ENCODE data around the gene SLC25A24. TPM values are rescaled to one million over a fixed set of nuclear protein-coding genes. Genes with fewer than 3 reads are reported as not detected.

SLC25A24 gene
- total RNA-seq, 1 donor from 2014 or later: 55.3 TPM

- Histone ChIP-seq H3K4me2 (ENCODE audit: low read length) (no peak overlapping the region), H2AFZ (ENCODE audit: low read depth, low read length) (no peak overlapping the region), H3K79me2 (ENCODE audit: insufficient read depth, low read length) (no peaks in the 10 kb centered on the region), H3K4me3 (ENCODE audit: insufficient read depth, low read depth, low read length) (no peak overlapping the region), H3K36me3 (ENCODE audit: insufficient read depth, low read length) (no peaks in the 10 kb centered on the region), H3K27me3 (ENCODE audit: insufficient read depth, low read length) (no peaks in the 10 kb centered on the region), H3K9me3 (ENCODE audit: insufficient read depth, low read depth, low read length) (no peaks in the 10 kb centered on the region), H3K4me1 (ENCODE audit: insufficient read depth, low read length) (no peaks in the 10 kb centered on the region), H3K27ac (ENCODE audit: low read depth, low read length) (no peak overlapping the region), H3K9ac (ENCODE audit: low read length) (no peak overlapping the region), H4K20me1 (ENCODE audit: insufficient read depth, low read length) (no peaks in the 10 kb centered on the region)
- H3K27ac Mint-ChIP-seq (ENCODE audit: unreplicated experiment): no peak overlapping the region
- H3K27me3 Mint-ChIP-seq (ENCODE audit: low read depth, unreplicated experiment): no peaks in the 10 kb centered on the region
- peaks cover 2% of the 10 kb centered on the region for H3K36me3 Mint-ChIP-seq (ENCODE audit: low read depth, unreplicated experiment)
- H3K4me1 Mint-ChIP-seq (ENCODE audit: low read depth, unreplicated experiment): no peaks in the 10 kb centered on the region
- H3K9me3 Mint-ChIP-seq (ENCODE audit: unreplicated experiment): peaks cover 6% of the 10 kb centered on the region
- no peak for TF ChIP-seq EZH2 (IDR thresholded peaks at IDR 0.05; ENCODE audit: insufficient read depth, low read length)
- TF ChIP-seq, protein P1, sequence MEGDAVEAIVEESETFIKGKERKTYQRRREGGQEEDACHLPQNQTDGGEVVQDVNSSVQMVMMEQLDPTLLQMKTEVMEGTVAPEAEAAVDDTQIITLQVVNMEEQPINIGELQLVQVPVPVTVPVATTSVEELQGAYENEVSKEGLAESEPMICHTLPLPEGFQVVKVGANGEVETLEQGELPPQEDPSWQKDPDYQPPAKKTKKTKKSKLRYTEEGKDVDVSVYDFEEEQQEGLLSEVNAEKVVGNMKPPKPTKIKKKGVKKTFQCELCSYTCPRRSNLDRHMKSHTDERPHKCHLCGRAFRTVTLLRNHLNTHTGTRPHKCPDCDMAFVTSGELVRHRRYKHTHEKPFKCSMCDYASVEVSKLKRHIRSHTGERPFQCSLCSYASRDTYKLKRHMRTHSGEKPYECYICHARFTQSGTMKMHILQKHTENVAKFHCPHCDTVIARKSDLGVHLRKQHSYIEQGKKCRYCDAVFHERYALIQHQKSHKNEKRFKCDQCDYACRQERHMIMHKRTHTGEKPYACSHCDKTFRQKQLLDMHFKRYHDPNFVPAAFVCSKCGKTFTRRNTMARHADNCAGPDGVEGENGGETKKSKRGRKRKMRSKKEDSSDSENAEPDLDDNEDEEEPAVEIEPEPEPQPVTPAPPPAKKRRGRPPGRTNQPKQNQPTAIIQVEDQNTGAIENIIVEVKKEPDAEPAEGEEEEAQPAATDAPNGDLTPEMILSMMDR (IDR thresholded peaks at IDR 0.05; ENCODE audit: insufficient read depth, low read depth, low read length): no peak
- FAIRE-seq (no peak), DNase-seq (ENCODE audit: low read depth) (no peak)
- H3K4me3 Mint-ChIP-seq (ENCODE audit: unreplicated experiment): no peak overlapping the region
Observed at GRCh38 chr1:108089477-108089876, 110.7 kb downstream of the SLC25A24 start.

DNA sequence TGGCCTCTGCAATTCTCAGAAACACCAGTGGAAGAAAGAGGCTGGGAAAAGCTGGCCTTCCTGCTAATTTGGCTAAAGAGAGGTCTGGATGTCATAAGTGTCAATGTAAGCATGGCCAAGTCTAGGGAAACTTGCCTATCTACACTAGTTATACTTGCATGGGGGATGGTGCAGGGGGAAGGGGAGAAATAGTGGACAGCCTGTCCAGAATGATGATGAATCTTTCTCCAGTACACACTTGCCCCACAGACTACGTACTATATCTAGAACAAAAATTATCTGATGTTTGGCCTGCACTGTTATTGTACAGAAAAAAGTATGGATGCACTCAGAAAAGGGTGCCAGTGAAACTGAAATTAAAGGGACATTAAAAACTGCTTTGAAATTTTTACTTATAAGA lies 114.5 kb downstream of the SLC25A24 start:
- no peak for FAIRE-seq
- H3K27ac Mint-ChIP-seq (ENCODE audit: unreplicated experiment): no peak overlapping the region
- Histone ChIP-seq H3K27ac (ENCODE audit: low read depth, low read length) (no peak overlapping the region), H3K4me3 (ENCODE audit: insufficient read depth, low read depth, low read length) (no peak overlapping the region), H3K9ac (ENCODE audit: low read length) (no peak overlapping the region), H3K79me2 (ENCODE audit: insufficient read depth, low read length) (no peaks in the 10 kb centered on the region), H4K20me1 (ENCODE audit: insufficient read depth, low read length) (no peaks in the 10 kb centered on the region), H2AFZ (ENCODE audit: low read depth, low read length) (no peak overlapping the region), H3K4me2 (ENCODE audit: low read length) (no peak overlapping the region), H3K36me3 (ENCODE audit: insufficient read depth, low read length) (no peaks in the 10 kb centered on the region), H3K27me3 (ENCODE audit: insufficient read depth, low read length) (no peaks in the 10 kb centered on the region), H3K9me3 (ENCODE audit: insufficient read depth, low read depth, low read length) (no peaks in the 10 kb centered on the region), H3K4me1 (ENCODE audit: insufficient read depth, low read length) (no peaks in the 10 kb centered on the region)
- peaks cover 3% of the 10 kb centered on the region for H3K9me3 Mint-ChIP-seq (ENCODE audit: unreplicated experiment)
- peaks cover 3% of the 10 kb centered on the region for H3K4me1 Mint-ChIP-seq (ENCODE audit: low read depth, unreplicated experiment)
- TF ChIP-seq, protein P1 (IDR thresholded peaks at IDR 0.05; ENCODE audit: insufficient read depth, low read depth, low read length): no peak
- no peak for TF ChIP-seq EZH2 (IDR thresholded peaks at IDR 0.05; ENCODE audit: insufficient read depth, low read length)
- no peak for DNase-seq (ENCODE audit: low read depth)
- no peaks in the 10 kb centered on the region for H3K27me3 Mint-ChIP-seq (ENCODE audit: low read depth, unreplicated experiment)
- no peaks in the 10 kb centered on the region for H3K36me3 Mint-ChIP-seq (ENCODE audit: low read depth, unreplicated experiment)
- H3K4me3 Mint-ChIP-seq (ENCODE audit: unreplicated experiment): no peak overlapping the region

DNA sequence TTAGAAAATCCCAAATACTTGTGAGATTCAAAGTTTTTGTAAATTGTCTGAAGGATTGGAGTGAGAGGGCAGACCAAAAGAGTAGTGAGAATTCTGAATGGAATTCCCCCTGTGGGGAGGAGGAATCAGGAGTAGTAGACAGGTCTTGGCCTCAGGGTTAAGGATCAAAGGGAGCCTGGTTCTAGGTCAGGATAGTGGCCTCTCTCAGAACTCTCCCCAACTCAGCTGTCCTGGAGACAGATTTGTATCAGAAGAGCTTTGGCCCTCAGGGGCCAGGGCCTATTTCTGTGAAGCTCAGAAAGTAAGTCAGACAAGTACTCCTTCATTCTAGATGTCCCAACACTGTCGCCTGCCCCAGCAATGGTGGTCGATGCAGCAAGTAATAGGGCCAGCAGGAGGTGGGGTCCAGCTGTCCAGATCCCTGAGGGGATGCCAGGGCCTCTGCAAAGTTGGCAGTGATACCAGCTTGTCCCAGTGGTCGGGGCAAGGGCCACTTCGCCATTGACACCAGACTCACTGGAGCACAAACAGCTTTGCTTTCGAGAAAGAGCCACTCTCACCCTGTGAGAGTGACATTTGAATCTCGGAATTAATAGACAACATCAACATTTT lies 115.2 kb downstream of the SLC25A24 start:
- Histone ChIP-seq H3K4me3 (ENCODE audit: insufficient read depth, low read depth, low read length) (no peak overlapping the region), H3K4me2 (ENCODE audit: low read length) (no peak overlapping the region), H3K9me3 (ENCODE audit: insufficient read depth, low read depth, low read length) (no peaks in the 10 kb centered on the region), H3K79me2 (ENCODE audit: insufficient read depth, low read length) (no peaks in the 10 kb centered on the region), H3K27ac (ENCODE audit: low read depth, low read length) (no peak overlapping the region), H3K27me3 (ENCODE audit: insufficient read depth, low read length) (no peaks in the 10 kb centered on the region), H4K20me1 (ENCODE audit: insufficient read depth, low read length) (no peaks in the 10 kb centered on the region), H3K9ac (ENCODE audit: low read length) (no peak overlapping the region), H3K36me3 (ENCODE audit: insufficient read depth, low read length) (no peaks in the 10 kb centered on the region), H2AFZ (ENCODE audit: low read depth, low read length) (no peak overlapping the region), H3K4me1 (ENCODE audit: insufficient read depth, low read length) (no peaks in the 10 kb centered on the region)
- no peak for DNase-seq (ENCODE audit: low read depth)
- Mint-ChIP-seq H3K4me1 (ENCODE audit: low read depth, unreplicated experiment) (peaks cover 3% of the 10 kb centered on the region), H3K27ac (ENCODE audit: unreplicated experiment) (no peak overlapping the region), H3K27me3 (ENCODE audit: low read depth, unreplicated experiment) (no peaks in the 10 kb centered on the region), H3K9me3 (ENCODE audit: unreplicated experiment) (peaks cover 3% of the 10 kb centered on the region), H3K4me3 (ENCODE audit: unreplicated experiment) (no peak overlapping the region), H3K36me3 (ENCODE audit: low read depth, unreplicated experiment) (no peaks in the 10 kb centered on the region)
- TF ChIP-seq EZH2 (IDR thresholded peaks at IDR 0.05; ENCODE audit: insufficient read depth, low read length): no peak
- TF ChIP-seq, protein P1 (IDR thresholded peaks at IDR 0.05; ENCODE audit: insufficient read depth, low read depth, low read length): no peak
- FAIRE-seq: no peak
